PC-3 (cell line): ENCODE results near the gene SMG1. TPM values are rescaled to one million over a fixed set of nuclear protein-coding genes. Genes with fewer than 3 reads are reported as not detected.

Experiments used
- ATAC-seq: fragments of 200-7000 bp; cut with Tn5 transposase; 2 replicates; pipeline ENCODE4 v1.9.1; 2020; ENCODE audit warnings: mild to moderate bottlenecking, moderate library complexity
- BruUV-seq: library from RNA; stranded (reverse); fragments of 400-500 nt; replicated peaks from 2 replicates; lab custom pipeline; 2021; lab: Mats Ljungman, UMichigan
- CTCF ChIA-PET: fragments of 300-600 bp; sonication (Branson Sonifier 250); formaldehyde crosslinking; loops from one replicate; lab custom pipeline; 2022; ENCODE audit warnings: antibody characterized with exemption; lab: Charles Lee
- POLR2A ChIA-PET: fragments of 300-600 bp; sonication (Branson Sonifier 250); formaldehyde crosslinking; loops from one replicate; lab custom pipeline; 2022; ENCODE audit warnings: antibody characterized with exemption; ENCODE audit not compliant: unreplicated experiment; lab: Charles Lee
- DNase-seq: peaks from one replicate; pipeline ENCODE4 v3.0.0-alpha.2; 2015
- H2AFZ ChIP-seq: fragments of 300-600 bp; sonication (generic); 2 replicates; pipeline ENCODE4 v1.6.0; 2016; ENCODE audit warnings: antibody characterized with exemption, low read length
- H3F3A ChIP-seq: fragments of 300-600 bp; sonication (generic); one replicate; pipeline ENCODE4 v1.6.0; 2017; ENCODE audit warnings: antibody characterized with exemption, low read length, control low read depth, mild to moderate bottlenecking; ENCODE audit not compliant: unreplicated experiment
- H3K27ac ChIP-seq: fragments of 300-600 bp; sonication (generic); 2 replicates; pipeline ENCODE4 v1.5.1; 2016; ENCODE audit warnings: mild to moderate bottlenecking, low read length
- H3K27me3 ChIP-seq: fragments of 300-600 bp; sonication (generic); 2 replicates; pipeline ENCODE4 v1.6.1; 2016; ENCODE audit warnings: low read length, mixed read lengths
- H3K36me3 ChIP-seq: fragments of 300-600 bp; sonication (generic); 2 replicates; pipeline ENCODE4 v1.6.1; 2016; ENCODE audit warnings: low read depth, mixed run types, low read length, mixed read lengths
- H3K4me1 ChIP-seq: fragments of 300-600 bp; sonication (generic); 2 replicates; pipeline ENCODE4 v1.5.1; 2016; ENCODE audit warnings: low read length; ENCODE audit not compliant: insufficient read depth
- H3K4me2 ChIP-seq: fragments of 300-600 bp; sonication (generic); 2 replicates; pipeline ENCODE4 v1.6.0; 2016; ENCODE audit warnings: low read length
- H3K4me3 ChIP-seq: fragments of 300-600 bp; sonication (generic); 2 replicates; pipeline ENCODE4 v1.5.1; 2016; ENCODE audit warnings: mild to moderate bottlenecking, low read length, mixed read lengths
- H3K79me2 ChIP-seq: fragments of 300-600 bp; sonication (generic); 2 replicates; pipeline ENCODE4 v1.6.1; 2017; ENCODE audit warnings: low read length, mixed read lengths
- H3K9ac ChIP-seq: fragments of 300-600 bp; sonication (generic); 2 replicates; pipeline ENCODE4 v1.6.0; 2016; ENCODE audit warnings: mild to moderate bottlenecking, low read length
- H3K9me2 ChIP-seq: fragments of 300-600 bp; sonication (generic); replicated peaks from 2 replicates; pipeline ENCODE4 v1.6.1; 2016; ENCODE audit warnings: mixed run types, low read length, mixed read lengths
- H3K9me3 ChIP-seq: fragments of 300-600 bp; sonication (generic); 2 replicates; pipeline ENCODE4 v1.6.1; 2016; ENCODE audit warnings: low read length, mixed read lengths
- H4K20me1 ChIP-seq: fragments of 300-600 bp; sonication (generic); 2 replicates; pipeline ENCODE4 v1.6.1; 2016; ENCODE audit warnings: low read length, mixed read lengths
- CTCF ChIP-seq: fragments of 300-600 bp; sonication (generic); conservative IDR thresholded peaks from 2 replicates; pipeline ENCODE4 v1.5.1; 2017; ENCODE audit warnings: antibody characterized with exemption, low read depth, mild to moderate bottlenecking, low read length
- EZH2 ChIP-seq: fragments of 300-600 bp; sonication (generic); IDR thresholded peaks from one replicate; pipeline ENCODE4 v1.6.1; 2017; ENCODE audit warnings: antibody characterized with exemption, mild to moderate bottlenecking, low read length; ENCODE audit not compliant: unreplicated experiment
- EZH2phosphoT487 ChIP-seq: fragments of 300-600 bp; sonication (generic); IDR thresholded peaks from 2 replicates; pipeline ENCODE4 v1.6.1; 2018; ENCODE audit warnings: mild to moderate bottlenecking, antibody characterized with exemption, low read length, borderline replicate concordance
- intact Hi-C: fragments of 100-400 bp; cut with micrococcal nuclease; formaldehyde crosslinking; loops from 2 replicates; pipeline ENCODE4 v1.9.0; 2023
- total RNA-seq: library from RNA; depleted of rRNA; stranded (reverse); fragments of >200 nt; gene quantifications from 2 replicates; pipeline ENCODE4 v1.2.3, GENCODE V29; 2014

Gene SMG1
- total RNA-seq, 1 experiment from 2014 or later: 37.6 TPM

DNA sequence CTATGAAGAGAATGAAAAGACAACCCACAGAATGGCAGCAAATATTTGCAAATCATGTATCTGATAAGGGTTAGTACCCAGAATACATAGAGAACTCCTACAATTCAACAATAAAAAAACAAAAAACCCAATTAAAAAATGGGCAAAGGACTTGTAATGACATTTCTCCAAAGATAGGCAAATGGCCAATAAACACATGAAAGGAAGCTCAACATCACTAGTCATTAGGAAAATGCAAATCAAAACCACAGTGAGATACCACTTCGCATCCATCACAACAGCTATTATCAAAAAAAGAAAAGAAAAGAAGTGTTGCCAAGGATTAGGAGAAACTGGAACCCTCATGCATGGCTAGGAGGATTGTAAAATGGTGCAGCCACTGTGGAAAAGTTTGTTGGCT, 79.8 kb downstream of the SMG1 start:
- H3K4me1 ChIP-seq: no peaks in the 10 kb centered on the region
- no TSS peak for BruUV-seq
- no peak for ATAC-seq
- no peak overlapping the region for H3K27ac ChIP-seq
- H3K27me3 ChIP-seq: no peaks in the 10 kb centered on the region
- TF ChIP-seq EZH2phosphoT487 (no peak), CTCF (no peak), EZH2 (no peak)
- H3K4me2 ChIP-seq: no peak overlapping the region
- no peaks in the 10 kb centered on the region for H4K20me1 ChIP-seq
- no peaks in the 10 kb centered on the region for H3K9me2 ChIP-seq
- H3F3A ChIP-seq: no peaks in the 10 kb centered on the region
- H3K79me2 ChIP-seq: no peaks in the 10 kb centered on the region
- intact Hi-C loops: loop anchor here (10.0 kb wide), 1 partner anchor 62 kb away; no protein-coding TSS in a partner anchor
- H3K36me3 ChIP-seq: peaks cover 66% of the 10 kb centered on the region
- H2AFZ ChIP-seq: no peak overlapping the region
- no peak for DNase-seq
- POLR2A ChIA-PET: no interaction called here
- H3K4me3 ChIP-seq: no peak overlapping the region
- H3K9ac ChIP-seq: no peak overlapping the region
- H3K9me3 ChIP-seq: no peaks in the 10 kb centered on the region
- CTCF ChIA-PET: no interaction called here

DNA sequence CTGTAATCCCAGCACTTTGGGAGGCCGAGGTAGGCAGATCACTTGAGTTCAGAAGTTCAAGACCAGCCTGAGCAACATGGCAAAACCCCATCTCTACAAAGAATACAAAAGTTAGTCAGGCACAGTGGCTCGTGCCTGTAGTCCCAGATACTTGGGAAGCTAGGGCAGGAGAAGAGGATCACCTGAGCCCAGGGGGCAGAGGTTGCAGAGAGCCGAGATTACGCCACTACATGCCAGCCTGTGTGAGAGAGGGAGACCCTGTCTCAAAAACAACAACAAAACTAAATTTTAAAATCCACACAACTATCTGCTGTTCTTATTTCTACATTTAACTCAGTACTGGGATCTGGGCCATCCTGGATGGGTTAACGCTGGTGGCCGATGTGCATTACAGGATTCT, 83.6 kb downstream of the SMG1 start:
- H2AFZ ChIP-seq: no peak overlapping the region
- peaks cover 62% of the 10 kb centered on the region for H3K36me3 ChIP-seq
- intact Hi-C loops: loop anchor here (10.0 kb wide), 1 partner anchor 58 kb away; no protein-coding TSS in a partner anchor
- no TSS peak for BruUV-seq
- no peaks in the 10 kb centered on the region for H3K9me3 ChIP-seq
- H3K27ac ChIP-seq: no peak overlapping the region
- CTCF ChIA-PET: no interaction called here
- no peaks in the 10 kb centered on the region for H3K79me2 ChIP-seq
- H4K20me1 ChIP-seq: no peaks in the 10 kb centered on the region
- no peaks in the 10 kb centered on the region for H3F3A ChIP-seq
- no peaks in the 10 kb centered on the region for H3K4me1 ChIP-seq
- H3K9ac ChIP-seq: no peak overlapping the region
- TF ChIP-seq EZH2phosphoT487 (no peak), EZH2 (no peak), CTCF (no peak)
- DNase-seq (no peak), ATAC-seq (no peak)
- H3K4me3 ChIP-seq: no peak overlapping the region
- no peaks in the 10 kb centered on the region for H3K27me3 ChIP-seq
- H3K4me2 ChIP-seq: no peak overlapping the region
- POLR2A ChIA-PET: no interaction called here
- no peaks in the 10 kb centered on the region for H3K9me2 ChIP-seq

DNA sequence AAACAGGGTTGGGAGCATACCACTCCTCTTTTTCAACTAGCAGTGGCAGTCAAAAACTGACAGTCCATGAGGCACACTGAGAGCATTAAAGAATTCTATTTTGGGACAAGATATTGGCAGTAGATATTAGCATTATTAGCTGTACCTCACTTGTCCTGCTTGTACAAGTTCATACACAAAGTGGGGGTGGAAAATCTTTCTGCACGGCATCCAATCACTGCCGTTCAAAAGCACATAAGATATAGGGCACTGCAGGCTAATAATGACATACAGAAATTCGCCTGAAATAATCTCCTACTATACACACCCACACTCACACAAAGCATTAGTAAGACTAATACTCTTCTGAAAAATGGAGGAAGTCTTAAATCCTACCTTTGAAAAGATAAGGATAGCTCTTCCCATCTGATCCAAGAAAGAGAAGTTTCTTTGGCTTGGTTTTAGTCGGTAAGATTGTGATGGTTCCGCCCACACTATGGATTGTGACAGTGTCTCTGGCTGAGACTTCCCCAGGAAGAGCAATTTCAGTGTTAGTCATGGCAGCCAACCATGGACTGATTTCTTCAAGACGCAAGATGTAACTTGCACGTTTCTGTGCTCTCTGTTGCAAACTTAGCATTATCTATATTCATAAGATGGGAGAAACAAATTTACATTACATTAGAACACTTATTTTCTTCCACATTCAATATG, 84.2 kb downstream of the SMG1 start:
- Histone ChIP-seq H2AFZ (no peak overlapping the region), H4K20me1 (no peaks in the 10 kb centered on the region), H3K27ac (no peak overlapping the region), H3K36me3 (peaks cover 58% of the 10 kb centered on the region), H3K9me3 (no peaks in the 10 kb centered on the region), H3K4me1 (no peaks in the 10 kb centered on the region), H3F3A (no peaks in the 10 kb centered on the region), H3K9me2 (no peaks in the 10 kb centered on the region), H3K27me3 (no peaks in the 10 kb centered on the region), H3K4me3 (no peak overlapping the region), H3K4me2 (no peak overlapping the region), H3K9ac (no peak overlapping the region), H3K79me2 (no peaks in the 10 kb centered on the region)
- DNase-seq (no peak), ATAC-seq (no peak)
- intact Hi-C loops: loop anchor here (10.0 kb wide), 1 partner anchor 57 kb away; no protein-coding TSS in a partner anchor
- POLR2A ChIA-PET: no interaction called here
- TF ChIP-seq CTCF (no peak), EZH2 (no peak), EZH2phosphoT487 (no peak)
- no TSS peak for BruUV-seq
- CTCF ChIA-PET: no interaction called here
